HEK293 (cell line): ENCODE results near the gene PPA1.

Experiments used
- KLF1 ChIP-seq: fragments of 450-650 bp; formaldehyde crosslinking; IDR thresholded peaks from 2 replicates; pipeline ENCODE4 v1.5.1; 2016; ENCODE audit warnings: missing biosample characterization, missing genetic modification characterization
- MZF1 ChIP-seq: fragments of 450-650 bp; formaldehyde crosslinking; IDR thresholded peaks from 2 replicates; pipeline ENCODE4 v1.5.1; 2017; ENCODE audit warnings: missing biosample characterization, missing genetic modification characterization, borderline replicate concordance
- ZNF626 ChIP-seq: fragments of 450-650 bp; sonication (Bioruptor Pico); formaldehyde crosslinking; IDR thresholded peaks from 2 replicates; pipeline ENCODE4 v1.5.1; 2018; ENCODE audit warnings: missing biosample characterization, missing genetic modification characterization, inconsistent platforms
- TF ChIP-seq, protein P1 (sequence below): sonication (generic); formaldehyde crosslinking; IDR thresholded peaks from 2 replicates; pipeline ENCODE4 v1.8.1; 2022; ENCODE audit warnings: mild to moderate bottlenecking, moderate library complexity, missing genetic modification reagents

DNA sequence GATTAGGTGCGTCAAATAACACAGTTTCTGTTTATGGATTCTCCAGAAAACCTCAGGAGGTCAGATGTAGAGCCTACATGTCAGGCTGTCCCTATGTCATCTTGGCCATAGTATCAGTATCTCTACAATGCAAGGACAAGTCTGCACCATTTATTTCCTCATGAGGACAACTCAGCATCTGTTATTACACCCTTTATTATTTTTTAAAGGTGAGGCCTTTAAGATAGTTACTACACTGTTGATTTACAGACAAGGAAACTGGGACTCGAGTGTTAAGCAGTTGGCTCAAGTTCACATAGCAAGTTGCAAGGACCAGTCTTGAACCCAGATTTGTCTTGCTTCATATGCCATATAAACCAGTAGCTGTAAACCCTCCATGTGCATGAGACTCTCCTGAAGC, 23.2 kb upstream of the PPA1 start:
- TF ChIP-seq, protein P1, sequence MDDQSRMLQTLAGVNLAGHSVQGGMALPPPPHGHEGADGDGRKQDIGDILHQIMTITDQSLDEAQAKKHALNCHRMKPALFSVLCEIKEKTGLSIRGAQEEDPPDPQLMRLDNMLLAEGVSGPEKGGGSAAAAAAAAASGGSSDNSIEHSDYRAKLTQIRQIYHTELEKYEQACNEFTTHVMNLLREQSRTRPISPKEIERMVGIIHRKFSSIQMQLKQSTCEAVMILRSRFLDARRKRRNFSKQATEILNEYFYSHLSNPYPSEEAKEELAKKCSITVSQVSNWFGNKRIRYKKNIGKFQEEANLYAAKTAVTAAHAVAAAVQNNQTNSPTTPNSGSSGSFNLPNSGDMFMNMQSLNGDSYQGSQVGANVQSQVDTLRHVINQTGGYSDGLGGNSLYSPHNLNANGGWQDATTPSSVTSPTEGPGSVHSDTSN (CRISPR knock-in tag), result no peak
- TF ChIP-seq MZF1 (tag by site-specific recombination) (no peak), KLF1 (tag by site-specific recombination) (no peak), ZNF626 (tag by site-specific recombination) (no peak)
